Right atrium auricular region (tissue), 2 donors: ENCODE data around the gene SMYD1. TPM values are rescaled to one million over a fixed set of nuclear protein-coding genes. Genes with fewer than 3 reads are reported as not detected.

Experiments
- DNase-seq: peaks from one replicate; pipeline ENCODE4 v3.0.0-alpha.2; 2019; ENCODE audit warnings: low spot score
- H3K27ac ChIP-seq, 2 donors: fragments of 200-600 bp; sonication (generic); 1 replicate in 1 of 2; 2 replicates in 1 of 2; pipeline ENCODE4 v1.5.1; 2016 to 2019
- H3K27me3 ChIP-seq, 2 donors: fragments of 200-600 bp; sonication (generic); one replicate each; pipeline versions ENCODE4 v1.5.1 to v1.6.0; 2017 to 2019
- H3K36me3 ChIP-seq: fragments of 200-600 bp; sonication (generic); one replicate; pipeline ENCODE4 v1.5.1; 2016
- H3K4me1 ChIP-seq, 2 donors: fragments of 200-600 bp; sonication (generic); one replicate each; pipeline versions ENCODE4 v1.5.1 to v1.6.0; 2017 to 2019
- H3K4me3 ChIP-seq, 2 donors: fragments of 200-600 bp; sonication (generic); 1 replicate in 1 of 2; 2 replicates in 1 of 2; pipeline ENCODE4 v1.5.1; 2017 to 2019; ENCODE audit warnings: mild to moderate bottlenecking in 1 of 2, moderate library complexity in 1 of 2
- H3K9me3 ChIP-seq, 2 donors: fragments of 200-600 bp; sonication (generic); one replicate each; pipeline ENCODE4 v1.5.1; 2019
- total RNA-seq, 2 donors: library from RNA; depleted of rRNA; stranded (reverse); fragments of >200 nt; gene quantifications; one replicate each; pipeline ENCODE4 v1.1.0, GENCODE V29; 2016
- TF ChIP-seq, protein P1 (sequence below), 2 donors: fragments of 200-600 bp; sonication (generic); IDR thresholded peaks; one replicate each; pipeline ENCODE4 v1.5.1; 2019; ENCODE audit warnings: antibody characterized with exemption in 2 of 2

Gene SMYD1
- total RNA-seq, 2 donors from 2014 or later, result 74.8 to 179 TPM

DNA sequence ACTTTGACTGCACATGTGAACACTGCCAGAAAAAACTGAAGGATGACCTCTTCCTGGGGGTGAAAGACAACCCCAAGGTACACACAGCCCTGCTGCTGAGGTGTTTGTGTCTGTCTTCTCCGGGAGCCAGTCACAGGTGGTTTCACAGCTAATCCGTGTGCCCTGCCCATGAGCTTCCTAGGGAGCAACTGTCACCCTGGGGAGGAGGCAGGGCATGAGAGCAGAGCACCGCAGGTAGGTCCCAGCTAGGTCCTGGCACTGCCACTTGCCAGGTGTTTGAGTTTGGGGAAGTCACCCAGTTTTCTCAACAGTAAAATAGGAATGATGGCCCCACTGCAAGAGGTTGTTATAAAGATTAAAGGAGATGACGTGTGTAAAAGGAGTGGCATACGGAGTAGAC lies 29.1 kb downstream of the SMYD1 start:
- Histone ChIP-seq H3K27me3 (no peaks in the 10 kb centered on the region), H3K4me1 (peaks cover 0 to 9% of the 10 kb centered on the region in 2 donors), H3K9me3 (no peaks in the 10 kb centered on the region), H3K27ac (no peak overlapping the region), H3K36me3 (peaks cover 54% of the 10 kb centered on the region), H3K4me3 (no peak overlapping the region)
- TF ChIP-seq, protein P1, sequence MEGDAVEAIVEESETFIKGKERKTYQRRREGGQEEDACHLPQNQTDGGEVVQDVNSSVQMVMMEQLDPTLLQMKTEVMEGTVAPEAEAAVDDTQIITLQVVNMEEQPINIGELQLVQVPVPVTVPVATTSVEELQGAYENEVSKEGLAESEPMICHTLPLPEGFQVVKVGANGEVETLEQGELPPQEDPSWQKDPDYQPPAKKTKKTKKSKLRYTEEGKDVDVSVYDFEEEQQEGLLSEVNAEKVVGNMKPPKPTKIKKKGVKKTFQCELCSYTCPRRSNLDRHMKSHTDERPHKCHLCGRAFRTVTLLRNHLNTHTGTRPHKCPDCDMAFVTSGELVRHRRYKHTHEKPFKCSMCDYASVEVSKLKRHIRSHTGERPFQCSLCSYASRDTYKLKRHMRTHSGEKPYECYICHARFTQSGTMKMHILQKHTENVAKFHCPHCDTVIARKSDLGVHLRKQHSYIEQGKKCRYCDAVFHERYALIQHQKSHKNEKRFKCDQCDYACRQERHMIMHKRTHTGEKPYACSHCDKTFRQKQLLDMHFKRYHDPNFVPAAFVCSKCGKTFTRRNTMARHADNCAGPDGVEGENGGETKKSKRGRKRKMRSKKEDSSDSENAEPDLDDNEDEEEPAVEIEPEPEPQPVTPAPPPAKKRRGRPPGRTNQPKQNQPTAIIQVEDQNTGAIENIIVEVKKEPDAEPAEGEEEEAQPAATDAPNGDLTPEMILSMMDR (IDR thresholded peaks at IDR 0.05), result no peak
- no peak for DNase-seq

DNA sequence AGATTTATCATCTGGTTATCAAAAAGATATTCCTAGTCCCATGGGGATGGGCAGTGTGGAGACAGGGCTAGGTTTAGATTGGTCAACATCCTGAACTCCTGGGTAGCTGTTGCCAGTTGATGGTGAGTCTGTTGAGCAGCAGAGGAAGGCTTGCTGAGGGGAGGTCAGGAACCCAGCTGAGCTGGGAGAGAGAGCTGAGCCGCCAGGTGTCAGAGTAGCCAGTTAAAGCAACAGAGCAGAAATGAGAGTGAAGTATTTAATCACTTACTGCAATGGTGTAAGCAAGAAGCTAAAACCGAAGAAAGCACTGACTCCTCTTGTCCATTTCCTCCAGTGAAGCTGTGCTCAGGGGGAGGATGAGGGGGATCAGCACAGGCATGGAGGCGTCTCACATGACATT lies 29.6 kb downstream of the SMYD1 start:
- TF ChIP-seq, protein P1 (IDR thresholded peaks at IDR 0.05), result no peak
- Histone ChIP-seq H3K4me1 (peaks cover 0 to 9% of the 10 kb centered on the region in 2 donors), H3K4me3 (no peak overlapping the region), H3K27me3 (no peaks in the 10 kb centered on the region), H3K9me3 (no peaks in the 10 kb centered on the region), H3K36me3 (peaks cover 57% of the 10 kb centered on the region), H3K27ac (no peak overlapping the region)
- no peak for DNase-seq

DNA sequence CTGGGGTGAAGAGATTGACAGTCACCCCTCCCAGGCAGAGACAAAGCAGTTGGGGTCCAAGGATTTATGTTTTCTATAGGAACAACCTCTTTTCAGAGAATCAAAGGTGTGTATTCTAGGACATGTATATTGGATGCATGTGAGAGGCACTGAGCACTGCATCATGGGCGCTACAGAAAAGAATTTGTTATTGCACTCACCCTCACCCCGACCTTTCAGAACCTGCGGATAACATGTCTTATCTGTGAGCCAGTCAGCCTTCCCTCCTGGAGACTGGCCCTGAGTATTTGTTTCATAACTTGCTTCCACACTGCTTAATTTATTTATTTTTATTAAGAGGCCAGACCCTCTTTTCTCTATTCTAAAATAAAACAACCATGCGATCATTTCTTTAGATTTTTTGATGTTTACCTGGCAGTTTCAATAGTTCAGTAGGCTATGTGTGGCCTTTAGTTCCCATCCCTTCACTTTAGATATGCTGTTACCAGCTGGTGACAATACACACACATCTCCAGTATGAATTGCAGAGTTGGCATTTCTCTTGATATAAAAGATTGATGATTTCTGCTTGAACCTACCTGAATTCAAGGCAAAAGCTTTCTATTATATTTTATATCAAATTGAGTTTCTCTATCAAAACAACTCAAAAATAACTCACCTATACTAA lies 30.4 kb downstream of the SMYD1 start:
- Histone ChIP-seq H3K9me3 (no peaks in the 10 kb centered on the region), H3K27me3 (no peaks in the 10 kb centered on the region), H3K27ac (no peak overlapping the region), H3K36me3 (peaks cover 62% of the 10 kb centered on the region), H3K4me1 (peaks cover 0 to 9% of the 10 kb centered on the region in 2 donors), H3K4me3 (no peak overlapping the region)
- TF ChIP-seq, protein P1 (IDR thresholded peaks at IDR 0.05), result no peak
- no peak for DNase-seq

DNA sequence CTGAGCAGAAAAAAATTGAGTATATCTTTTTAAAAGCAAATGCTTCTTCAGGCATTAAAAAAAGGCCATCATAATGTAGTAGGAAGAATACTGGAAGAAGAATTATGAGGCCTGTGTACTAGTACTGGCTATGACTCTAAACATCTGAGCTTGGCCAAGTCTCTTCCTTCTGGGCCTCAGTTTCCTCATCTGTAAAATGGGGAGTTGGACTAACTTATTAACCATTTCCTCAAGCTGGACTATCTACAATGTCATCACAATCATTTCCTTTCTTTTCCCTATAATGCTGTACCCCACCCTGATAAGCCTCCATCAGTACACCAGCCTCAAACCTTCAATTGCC lies 30.9 kb downstream of the SMYD1 start:
- TF ChIP-seq, protein P1 (IDR thresholded peaks at IDR 0.05), result no peak
- Histone ChIP-seq H3K4me1 (peaks cover 0 to 9% of the 10 kb centered on the region in 2 donors), H3K27ac (no peak overlapping the region), H3K27me3 (no peaks in the 10 kb centered on the region), H3K36me3 (peaks cover 57% of the 10 kb centered on the region), H3K4me3 (no peak overlapping the region), H3K9me3 (no peaks in the 10 kb centered on the region)
- no peak for DNase-seq

DNA sequence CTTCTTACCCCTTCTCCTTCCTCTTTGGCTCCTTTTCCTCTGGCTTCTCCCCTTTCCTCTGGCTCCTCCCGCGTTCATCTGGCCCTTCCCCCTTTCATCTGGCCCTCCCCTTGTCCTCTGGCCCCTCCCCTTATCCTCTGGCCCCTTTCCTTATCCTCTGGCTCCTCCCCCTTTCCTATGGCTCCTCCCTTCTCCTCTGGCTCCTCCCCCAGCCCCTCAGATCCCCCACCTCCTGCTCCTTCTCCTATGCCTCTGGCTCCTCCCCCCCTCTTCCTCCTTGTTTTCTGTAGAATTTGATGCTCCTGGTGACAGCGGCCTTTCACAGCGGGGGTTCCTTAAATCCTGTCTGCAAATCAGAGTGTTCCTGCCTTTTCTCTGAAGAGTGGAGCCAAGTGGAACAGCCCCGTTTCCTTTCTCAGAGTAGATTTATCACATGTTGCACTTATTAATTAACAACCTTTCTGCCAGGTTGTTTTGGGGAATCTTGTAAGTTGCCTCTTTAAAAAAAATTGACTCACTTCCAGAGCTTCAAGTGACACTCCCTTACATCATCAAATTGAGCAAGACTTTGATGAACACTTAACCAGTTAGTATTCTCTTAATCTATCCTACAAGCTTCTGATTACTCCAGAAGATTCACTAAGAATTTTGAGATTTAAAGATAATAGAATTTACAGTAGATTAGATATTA lies 32.3 kb downstream of the SMYD1 start:
- DNase-seq, result no peak
- H3K4me1 ChIP-seq, result peaks cover 0 to 9% of the 10 kb centered on the region in 2 donors
- no peaks in the 10 kb centered on the region for H3K27me3 ChIP-seq
- TF ChIP-seq, protein P1 (IDR thresholded peaks at IDR 0.05), result no peak
- H3K4me3 ChIP-seq, result no peak overlapping the region
- no peaks in the 10 kb centered on the region for H3K9me3 ChIP-seq
- no peak overlapping the region for H3K27ac ChIP-seq
- H3K36me3 ChIP-seq, result peaks cover 47% of the 10 kb centered on the region
